ENCODE measurements around the gene LETMD1. TPM values are rescaled to one million over a fixed set of nuclear protein-coding genes. Genes with fewer than 3 reads are reported as not detected.

LETMD1 gene, protein sequence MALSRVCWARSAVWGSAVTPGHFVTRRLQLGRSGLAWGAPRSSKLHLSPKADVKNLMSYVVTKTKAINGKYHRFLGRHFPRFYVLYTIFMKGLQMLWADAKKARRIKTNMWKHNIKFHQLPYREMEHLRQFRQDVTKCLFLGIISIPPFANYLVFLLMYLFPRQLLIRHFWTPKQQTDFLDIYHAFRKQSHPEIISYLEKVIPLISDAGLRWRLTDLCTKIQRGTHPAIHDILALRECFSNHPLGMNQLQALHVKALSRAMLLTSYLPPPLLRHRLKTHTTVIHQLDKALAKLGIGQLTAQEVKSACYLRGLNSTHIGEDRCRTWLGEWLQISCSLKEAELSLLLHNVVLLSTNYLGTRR
- 37.1 TPM for total RNA-seq (ENCODE audit: unreplicated experiment)
- long read RNA-seq, transcript LETMD1-201 (9 exons, 2,112 nt), result major isoform, 13 of 41 reads
- long read RNA-seq, partial matches to known transcripts, result 4 of 41 reads
- long read RNA-seq, other reads (novel, unspliced or antisense), result 17 of 41 reads

- Mint-ChIP-seq H3K4me3 (ENCODE audit: unreplicated experiment) (peak within 1 kb of the TSS; percentile 97), H3K36me3 (ENCODE audit: unreplicated experiment) (no peaks in the 10 kb centered on the region), H3K9me3 (ENCODE audit: unreplicated experiment) (peaks cover 4% of the 10 kb centered on the region), H3K27ac (ENCODE audit: unreplicated experiment) (peak within 1 kb of the TSS; percentile 95), H3K27me3 (ENCODE audit: unreplicated experiment) (peaks cover 5% of the 10 kb centered on the region), H3K4me1 (ENCODE audit: low read depth, unreplicated experiment) (peaks cover 5% of the 10 kb centered on the region)
- TF ChIP-seq, protein P1, sequence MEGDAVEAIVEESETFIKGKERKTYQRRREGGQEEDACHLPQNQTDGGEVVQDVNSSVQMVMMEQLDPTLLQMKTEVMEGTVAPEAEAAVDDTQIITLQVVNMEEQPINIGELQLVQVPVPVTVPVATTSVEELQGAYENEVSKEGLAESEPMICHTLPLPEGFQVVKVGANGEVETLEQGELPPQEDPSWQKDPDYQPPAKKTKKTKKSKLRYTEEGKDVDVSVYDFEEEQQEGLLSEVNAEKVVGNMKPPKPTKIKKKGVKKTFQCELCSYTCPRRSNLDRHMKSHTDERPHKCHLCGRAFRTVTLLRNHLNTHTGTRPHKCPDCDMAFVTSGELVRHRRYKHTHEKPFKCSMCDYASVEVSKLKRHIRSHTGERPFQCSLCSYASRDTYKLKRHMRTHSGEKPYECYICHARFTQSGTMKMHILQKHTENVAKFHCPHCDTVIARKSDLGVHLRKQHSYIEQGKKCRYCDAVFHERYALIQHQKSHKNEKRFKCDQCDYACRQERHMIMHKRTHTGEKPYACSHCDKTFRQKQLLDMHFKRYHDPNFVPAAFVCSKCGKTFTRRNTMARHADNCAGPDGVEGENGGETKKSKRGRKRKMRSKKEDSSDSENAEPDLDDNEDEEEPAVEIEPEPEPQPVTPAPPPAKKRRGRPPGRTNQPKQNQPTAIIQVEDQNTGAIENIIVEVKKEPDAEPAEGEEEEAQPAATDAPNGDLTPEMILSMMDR (IDR thresholded peaks at IDR 0.05; ENCODE audit: partially characterized antibody, unreplicated experiment), result peak; percentile 85
- DNase-seq, result peak; percentile 89
Measured at GRCh38 chr12:51047655-51048540, at the start of gene LETMD1. Gene LETMD1 (plus strand): TSS chr12:51048327. CDS start chr12:51048357, 30 bp downstream.

- Mint-ChIP-seq H3K36me3 (ENCODE audit: unreplicated experiment) (no peaks in the 10 kb centered on the region), H3K4me1 (ENCODE audit: low read depth, unreplicated experiment) (no peaks in the 10 kb centered on the region), H3K27ac (ENCODE audit: unreplicated experiment) (no peak overlapping the region)
Measured at GRCh38 chr12:50999093-50999492, 49.0 kb upstream of the LETMD1 start.

GRCh38 chr12:51000245-51000644 is 47.9 kb upstream of the LETMD1 start:
- no peak overlapping the region for H3K27ac Mint-ChIP-seq (ENCODE audit: unreplicated experiment)
- no peaks in the 10 kb centered on the region for H3K27me3 Mint-ChIP-seq (ENCODE audit: unreplicated experiment)
- TF ChIP-seq, protein P1 (IDR thresholded peaks at IDR 0.05; ENCODE audit: partially characterized antibody, unreplicated experiment), result no peak
- no peak for DNase-seq
- no peak overlapping the region for H3K4me3 Mint-ChIP-seq (ENCODE audit: unreplicated experiment)
- no peaks in the 10 kb centered on the region for H3K4me1 Mint-ChIP-seq (ENCODE audit: low read depth, unreplicated experiment)
- H3K9me3 Mint-ChIP-seq (ENCODE audit: unreplicated experiment), result no peaks in the 10 kb centered on the region
- no peaks in the 10 kb centered on the region for H3K36me3 Mint-ChIP-seq (ENCODE audit: unreplicated experiment)

More at GRCh38 chr12:50999093-50999492, 49.0 kb upstream of the LETMD1 start:
- Mint-ChIP-seq H3K9me3 (ENCODE audit: unreplicated experiment) (no peaks in the 10 kb centered on the region), H3K4me3 (ENCODE audit: unreplicated experiment) (no peak overlapping the region), H3K27me3 (ENCODE audit: unreplicated experiment) (no peaks in the 10 kb centered on the region)
- TF ChIP-seq, protein P1 (IDR thresholded peaks at IDR 0.05; ENCODE audit: partially characterized antibody, unreplicated experiment), result no peak
- DNase-seq, result no peak

DNA sequence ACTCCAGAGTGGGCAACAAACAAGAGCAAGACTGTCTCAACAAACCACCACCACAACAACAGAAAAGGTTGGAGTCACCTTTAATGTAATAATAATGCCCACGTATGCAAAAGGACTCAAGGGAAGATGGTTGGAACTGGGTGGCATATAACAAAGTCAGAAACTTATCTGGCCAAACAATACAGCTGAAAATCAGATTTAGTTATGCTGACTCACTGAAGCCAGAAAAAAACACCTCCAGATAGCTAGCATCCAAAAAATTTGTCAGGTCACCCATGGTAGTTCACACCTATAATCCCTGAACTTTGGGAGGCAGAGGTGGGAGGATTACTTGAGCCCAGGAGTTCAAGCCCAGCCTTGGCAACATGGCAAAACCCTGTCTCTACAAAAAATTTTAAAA is 46.3 kb upstream of the LETMD1 start:
- Mint-ChIP-seq H3K4me3 (ENCODE audit: unreplicated experiment) (no peak overlapping the region), H3K36me3 (ENCODE audit: unreplicated experiment) (no peaks in the 10 kb centered on the region), H3K27me3 (ENCODE audit: unreplicated experiment) (no peaks in the 10 kb centered on the region), H3K27ac (ENCODE audit: unreplicated experiment) (no peak overlapping the region), H3K4me1 (ENCODE audit: low read depth, unreplicated experiment) (no peaks in the 10 kb centered on the region), H3K9me3 (ENCODE audit: unreplicated experiment) (no peaks in the 10 kb centered on the region)
- TF ChIP-seq, protein P1 (IDR thresholded peaks at IDR 0.05; ENCODE audit: partially characterized antibody, unreplicated experiment), result no peak
- no peak for DNase-seq
